B cell (primary cell): ENCODE results near the gene TNFAIP8L2. TPM values are rescaled to one million over a fixed set of nuclear protein-coding genes. Genes with fewer than 3 reads are reported as not detected.

ENCODE experiments used
- ATAC-seq: fragments of 200-7000 bp; cut with Tn5 transposase; one replicate; pipeline ENCODE4 v1.10.0; 2021; ENCODE audit warnings: low read depth, mild to moderate bottlenecking, moderate number of reproducible peaks, moderate library complexity
- CTCF ChIA-PET: fragments of 350-600 bp; sonication (Branson Sonifier 250); formaldehyde crosslinking; loops from one replicate; lab custom pipeline; 2021; ENCODE audit warnings: antibody characterized with exemption, inconsistent platforms; lab: Charles Lee
- POLR2A ChIA-PET: fragments of 350-600 bp; sonication (Branson Sonifier 250); formaldehyde crosslinking; loops from one replicate; lab custom pipeline; 2021; ENCODE audit warnings: antibody characterized with exemption; lab: Charles Lee
- DNase-seq: peaks from one replicate; pipeline ENCODE4 v3.0.0; 2013
- H2AFZ ChIP-seq: 2 replicates; pipeline ENCODE4 v1.6.1; 2012; ENCODE audit warnings: mild to moderate bottlenecking, low read depth, low read length; ENCODE audit not compliant: insufficient read depth, poor library complexity, severe bottlenecking
- H3K27ac ChIP-seq, 2 donors: 1 replicate in 1 of 2; 2 replicates in 1 of 2; pipeline ENCODE4 v1.5.1; 2012 to 2013; ENCODE audit warnings: low read length in 2 of 2, mild to moderate bottlenecking in 2 of 2, moderate library complexity in 1 of 2
- H3K27me3 ChIP-seq, 4 experiments: fragments of 200-600 bp in 1 of 4; sonication (generic) in 1 of 4; replicated peaks in 1 of 4; 1 replicate in 2 of 4; 2 replicates in 2 of 4; pipeline versions ENCODE4 v1.6.1 to v1.7.0; 2013 to 2016; ENCODE audit warnings: low read length in 3 of 4, mild to moderate bottlenecking in 2 of 4, mixed read lengths in 1 of 4, moderate library complexity in 1 of 4; ENCODE audit not compliant: insufficient read depth in 4 of 4, control insufficient read depth in 3 of 4; ENCODE audit errors: control extremely low read depth in 1 of 4
- H3K36me3 ChIP-seq, 2 experiments: replicated peaks in 1 of 2; 1 replicate in 1 of 2; 2 replicates in 1 of 2; pipeline versions ENCODE4 v1.6.1 to v1.7.1; 2013; ENCODE audit warnings: low read length in 1 of 2; ENCODE audit not compliant: insufficient read depth in 2 of 2, control insufficient read depth in 1 of 2; ENCODE audit errors: control extremely low read depth in 1 of 2, extremely low read depth in 1 of 2
- H3K4me1 ChIP-seq, 2 donors: fragments of 200-600 bp in 1 of 2; sonication (generic) in 1 of 2; 1 replicate in 1 of 2; 2 replicates in 1 of 2; pipeline versions ENCODE4 v1.5.1 to v1.6.1; 2013 to 2017; ENCODE audit warnings: low read length in 2 of 2; ENCODE audit not compliant: control insufficient read depth in 2 of 2, insufficient read depth in 2 of 2
- H3K4me2 ChIP-seq: replicated peaks from 2 replicates; pipeline ENCODE3; 2012; ENCODE audit warnings: mild to moderate bottlenecking, low read depth, low read length; ENCODE audit not compliant: poor library complexity, severe bottlenecking
- H3K4me3 ChIP-seq, 5 experiments: fragments of 200-600 bp in 1 of 5; sonication (generic) in 1 of 5; 1 replicate in 3 of 5; 2 replicates in 2 of 5; pipeline versions ENCODE4 v1.5.1 to v1.7.0; 2011 to 2016; ENCODE audit warnings: low read length in 4 of 5, mild to moderate bottlenecking in 4 of 5, low read depth in 2 of 5, control low read depth in 1 of 5, moderate library complexity in 1 of 5; ENCODE audit not compliant: insufficient read depth in 1 of 5; ENCODE audit errors: control extremely low read depth in 1 of 5, extremely low read depth in 1 of 5
- H3K79me2 ChIP-seq: fragments of 200-600 bp; sonication (generic); one replicate; pipeline ENCODE4 v1.6.0; 2016; ENCODE audit warnings: low read length; ENCODE audit not compliant: control insufficient read depth, insufficient read depth
- H3K9ac ChIP-seq: fragments of 200-600 bp; sonication (generic); 2 replicates; pipeline ENCODE4 v1.6.1; 2017; ENCODE audit warnings: mild to moderate bottlenecking, low read length, moderate library complexity
- H3K9me3 ChIP-seq, 3 donors: one replicate each; pipeline versions ENCODE4 v1.6.1 to v1.7.1; 2013; ENCODE audit warnings: low read length in 2 of 3; ENCODE audit not compliant: control insufficient read depth in 2 of 3, insufficient read depth in 1 of 3; ENCODE audit errors: control extremely low read depth in 1 of 3
- H4K20me1 ChIP-seq: 2 replicates; pipeline ENCODE4 v1.6.0; 2012; ENCODE audit warnings: mild to moderate bottlenecking, low read length; ENCODE audit not compliant: insufficient read depth, control insufficient read depth, poor library complexity, severe bottlenecking
- H3K27ac Mint-ChIP-seq: one replicate; pipeline ENCODE4 v1.8.0; 2021; ENCODE audit warnings: mixed read lengths
- H3K27me3 Mint-ChIP-seq: one replicate; pipeline ENCODE4 v1.8.0; 2021; ENCODE audit warnings: mixed read lengths
- H3K4me1 Mint-ChIP-seq: one replicate; pipeline ENCODE4 v1.8.0; 2021; ENCODE audit warnings: mixed read lengths
- H3K4me3 Mint-ChIP-seq: one replicate; pipeline ENCODE4 v1.8.0; 2021; ENCODE audit warnings: mixed read lengths
- H3K9me3 Mint-ChIP-seq: one replicate; pipeline ENCODE4 v1.8.0; 2022; ENCODE audit warnings: mixed read lengths; ENCODE audit not compliant: insufficient read depth
- CTCF ChIP-seq: fragments of 200-600 bp; IDR thresholded peaks from one replicate; pipeline ENCODE4 v1.8.0; 2022; ENCODE audit warnings: antibody characterized with exemption, mild to moderate bottlenecking
- EZH2 ChIP-seq: IDR thresholded peaks from 2 replicates; pipeline ENCODE4 v1.6.1; 2012; ENCODE audit warnings: borderline replicate concordance, low read depth, mild to moderate bottlenecking, moderate library complexity, low read length; ENCODE audit not compliant: insufficient read depth, poor library complexity, severe bottlenecking
- WGBS: methylation state at CpG from one replicate; pipeline ENCODE4 v1.1.5; 2013; ENCODE audit warnings: missing lambda C conversion rate; ENCODE audit not compliant: insufficient coverage; 5-methylcytosine and 5-hydroxymethylcytosine counted together
- intact Hi-C: fragments of 100-400 bp; cut with micrococcal nuclease; formaldehyde crosslinking; loops from one replicate; pipeline ENCODE4 v1.10.0; 2022
- polyA plus RNA-seq: library from polyadenylated mRNA; depleted of rRNA; stranded (reverse); fragments of >200 nt; gene quantifications from 2 replicates; pipeline ENCODE4 v1.2.3, GENCODE V29; 2012
- total RNA-seq, 2 donors: library from RNA; stranded (reverse); fragments of 120-200 nt in 1 of 2; gene quantifications; 1 replicate in 1 of 2; 2 replicates in 1 of 2; pipeline versions ENCODE4 v1.2.3 to v1.2.4, GENCODE V29; 2013 to 2022

TNFAIP8L2 gene
- total and polyA plus RNA-seq, 2 donors (not counting 1 experiment from before 2014, with no cell fraction given) = 9.1 to 14.9 TPM

DNA sequence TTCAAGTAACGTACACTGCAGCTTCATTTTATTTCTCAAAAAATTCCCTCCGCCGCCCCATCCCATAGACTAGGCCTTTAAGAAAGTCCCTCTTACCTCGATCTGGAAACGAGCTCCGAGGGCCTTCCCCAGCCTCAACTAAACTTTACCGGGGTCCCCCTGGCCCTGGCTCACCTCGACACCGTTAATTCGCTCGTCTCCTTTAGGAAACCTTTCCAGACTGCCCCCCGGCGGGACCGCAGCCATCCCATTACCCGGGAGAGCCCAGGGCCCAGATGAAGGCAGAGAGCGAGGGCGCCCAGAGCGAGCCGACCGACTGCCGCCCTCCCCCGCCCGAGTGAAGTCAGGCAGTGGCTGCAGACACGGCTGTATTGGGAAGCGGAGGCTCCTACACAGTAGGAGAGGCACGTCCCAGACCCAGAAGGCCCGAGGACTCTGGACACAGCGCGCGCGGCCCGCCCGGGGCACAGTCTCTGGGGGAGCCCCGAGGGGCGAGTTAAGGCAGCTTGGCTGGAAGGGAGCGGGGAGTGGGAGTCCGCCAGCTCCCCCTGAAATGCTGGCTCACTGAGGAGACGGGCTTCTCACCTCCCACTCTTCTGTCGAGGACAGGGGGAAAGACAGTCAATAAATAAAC lies 24.6 kb upstream of the TNFAIP8L2 start:
- Mint-ChIP-seq H3K4me1 (peaks cover 14% of the 10 kb centered on the region), H3K27ac (peak overlapping the region; percentile 92), H3K27me3 (no peaks in the 10 kb centered on the region), H3K4me3 (peak overlapping the region; percentile 89), H3K9me3 (no peaks in the 10 kb centered on the region)
- Histone ChIP-seq H3K27ac (no peak overlapping the region), H3K4me3 (peak overlapping the region; percentile 39 to 58 (median 50)), H3K4me1 (peaks cover 6 to 15% of the 10 kb centered on the region in 2 donors), H3K36me3 (no peaks in the 10 kb centered on the region), H3K4me2 (peak overlapping the region; percentile 76), H3K79me2 (no peaks in the 10 kb centered on the region), H4K20me1 (no peaks in the 10 kb centered on the region), H3K27me3 (peaks cover 0 to 4% (median 0%) of the 10 kb centered on the region in 4 experiments), H3K9ac (peak overlapping the region; percentile 58), H2AFZ (peak overlapping the region; percentile 82), H3K9me3 (no peaks in the 10 kb centered on the region)
- intact Hi-C loops = loop anchor here (1.0 to 2.0 kb wide), 3 partner anchors 14 to 61 kb away; partner anchors contain the start of genes SEMA6C and TNFAIP8L2
- DNase-seq (no peak), ATAC-seq (no peak)
- TF ChIP-seq EZH2 (no peak), CTCF (no peak)
- POLR2A ChIA-PET = interaction anchor here (0.8 to 1.2 kb wide), 3 partner anchors 25 to 67 kb away, joined by 3 to 4 read pairs (median 3); partner anchors contain the start of genes PIP5K1A and TNFAIP8L2
- CTCF ChIA-PET = interaction anchor here (1.1 to 3.1 kb wide), 6 partner anchors 22 to 158 kb away, joined by 3 to 21 read pairs (median 8); partner anchors contain the start of genes CERS2 and TNFAIP8L2
- 79% methylated on average over 36 of the region's 39 CpGs for WGBS
